Activated CD4-positive, alpha-beta T cell treated with anti-CD3 and anti-CD28 coated beads, Interleukin-2, amount 50 U/mL, for 48 hours (primary cell): ENCODE measurements around the gene NFIA.

Experiments
- DNase-seq, 2 experiments: peaks; one replicate each; pipeline ENCODE4 v3.0.0-alpha.2; 2020

Gene NFIA

DNA sequence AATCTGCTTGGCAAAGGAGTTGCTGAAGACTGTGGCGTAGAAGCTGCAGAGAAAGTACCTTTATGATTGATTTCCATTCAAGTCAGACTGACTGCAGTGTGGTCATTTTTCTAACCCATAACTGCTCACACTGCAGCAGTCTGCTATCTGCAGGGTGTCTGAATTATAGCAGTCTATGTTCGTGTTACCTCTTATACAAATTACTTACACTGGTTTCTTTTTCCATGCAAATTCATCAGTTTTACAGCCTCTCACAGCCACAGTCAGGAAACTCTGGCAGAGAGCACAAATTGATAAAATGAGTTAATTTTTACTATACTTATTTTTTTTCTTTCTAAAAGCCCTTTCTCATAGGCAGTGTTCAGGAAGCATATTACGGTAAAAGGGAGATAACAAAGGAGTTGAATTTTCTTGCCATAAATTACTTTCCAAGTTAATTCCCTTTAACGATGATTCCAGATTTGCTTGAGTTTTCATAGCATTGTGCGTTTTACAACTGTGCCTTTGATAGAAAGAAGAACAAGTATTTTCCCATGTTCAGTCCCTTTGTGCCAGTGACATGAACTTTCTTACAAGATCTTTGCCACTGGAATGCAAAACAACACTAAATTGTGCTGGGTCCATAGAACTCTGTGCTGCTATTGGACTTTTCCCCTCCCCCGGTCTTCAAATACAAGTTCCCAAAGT is 261.5 kb downstream of the NFIA start:
- DNase-seq: no peak

DNA sequence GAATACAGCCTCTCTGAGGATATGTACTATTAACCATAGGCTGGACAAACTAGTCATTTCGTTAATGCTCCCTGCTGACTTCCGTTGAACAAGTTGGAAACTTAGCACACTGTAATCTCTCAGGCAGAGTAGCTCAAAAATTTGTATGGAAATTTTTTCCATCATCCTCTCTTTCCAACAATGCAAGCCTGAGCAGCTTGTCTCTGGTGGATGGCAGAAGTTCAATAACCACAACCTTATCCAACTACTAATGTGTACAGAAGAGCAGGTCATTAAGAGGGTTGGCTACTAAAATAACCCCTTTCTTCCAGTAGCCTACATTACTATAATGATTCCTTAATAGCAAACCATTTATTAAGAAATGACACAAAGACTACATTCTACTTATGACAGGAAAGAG is 262.3 kb downstream of the NFIA start:
- DNase-seq: no peak

DNA sequence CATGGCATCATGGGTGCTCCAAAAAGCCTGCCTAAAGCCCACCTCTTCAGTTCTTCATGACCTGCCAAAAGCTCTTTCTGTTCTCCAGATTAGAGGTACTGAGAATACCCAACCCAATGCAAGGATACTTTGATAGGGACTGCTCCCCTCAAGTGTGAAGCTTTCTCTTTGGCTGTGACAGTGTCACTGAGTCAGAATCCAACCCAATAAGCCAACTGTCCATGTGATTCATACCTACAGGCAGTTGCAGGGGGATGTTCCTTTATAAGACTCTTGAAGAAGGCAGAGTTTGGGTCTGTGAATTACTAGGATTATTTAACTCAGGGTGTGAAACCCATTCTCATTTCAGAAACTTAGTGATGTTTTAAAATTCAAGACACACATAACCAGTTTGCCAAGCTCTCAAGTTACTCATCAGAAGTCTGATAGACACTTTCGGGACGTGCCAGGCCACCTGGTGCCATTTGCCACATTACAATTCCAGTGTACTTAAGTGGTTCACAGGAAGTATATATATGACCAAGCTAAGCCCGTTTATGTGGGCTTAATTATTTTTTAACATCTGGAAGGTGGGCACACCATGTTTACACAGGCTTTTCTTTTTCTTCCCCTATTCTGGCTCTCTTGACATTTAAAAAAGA is 265.8 kb downstream of the NFIA start:
- no peak for DNase-seq

DNA sequence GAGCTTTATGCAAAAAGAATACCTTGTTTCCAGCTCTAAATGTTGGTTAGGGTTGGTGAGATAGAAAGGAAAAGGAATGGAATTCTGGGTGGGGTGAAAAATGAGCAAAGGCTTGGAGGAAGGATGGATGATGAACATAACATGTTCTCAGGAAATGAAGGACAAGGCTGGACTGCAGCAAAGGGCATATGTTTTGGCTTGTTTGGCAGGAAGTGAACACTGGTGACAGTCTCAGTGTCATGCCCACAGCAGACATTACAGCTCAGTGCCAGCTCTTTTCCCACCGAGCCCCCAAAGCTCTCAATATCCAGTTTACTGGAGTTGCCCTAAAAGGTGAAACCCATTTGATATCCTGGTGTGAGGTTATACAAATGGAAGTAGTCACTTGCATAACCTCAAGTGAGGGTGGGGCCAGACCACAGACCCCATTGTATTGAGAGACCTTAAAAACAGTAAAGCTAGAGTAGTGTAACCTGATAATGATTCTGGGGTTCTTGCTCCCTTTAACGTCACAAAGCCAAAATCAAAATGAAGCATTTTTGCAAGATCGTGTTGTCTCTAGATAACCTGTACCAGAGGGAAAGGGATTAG is 270.6 kb downstream of the NFIA start:
- DNase-seq: no peak

DNA sequence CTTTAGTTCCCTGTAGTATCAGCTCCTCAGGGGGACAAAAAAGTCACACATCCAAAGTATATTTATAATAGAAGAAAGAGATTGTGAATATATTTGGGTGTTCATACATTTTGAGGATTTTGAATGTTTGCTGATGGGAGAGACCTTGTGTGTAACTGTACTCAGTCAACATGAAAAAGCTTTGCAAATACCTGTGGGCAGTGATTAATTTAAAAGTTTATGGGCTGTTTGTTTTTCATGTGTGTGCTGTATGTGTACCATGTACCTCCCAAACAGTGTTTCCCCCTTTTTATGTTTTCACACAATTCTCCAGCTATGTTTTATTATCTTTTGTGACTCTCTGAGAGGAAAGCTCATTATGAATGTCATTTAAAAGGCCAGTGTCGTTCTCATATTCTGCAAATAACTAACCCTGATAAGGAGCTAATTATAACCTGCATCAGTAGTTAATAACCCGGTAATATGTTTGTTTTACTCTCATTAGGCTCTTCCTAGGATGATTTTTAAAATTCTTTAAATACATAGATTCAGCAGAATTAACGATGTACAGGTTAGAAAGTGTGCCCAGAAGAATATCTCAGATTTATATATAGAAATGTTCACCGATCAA is 271.5 kb downstream of the NFIA start:
- DNase-seq: no peak

DNA sequence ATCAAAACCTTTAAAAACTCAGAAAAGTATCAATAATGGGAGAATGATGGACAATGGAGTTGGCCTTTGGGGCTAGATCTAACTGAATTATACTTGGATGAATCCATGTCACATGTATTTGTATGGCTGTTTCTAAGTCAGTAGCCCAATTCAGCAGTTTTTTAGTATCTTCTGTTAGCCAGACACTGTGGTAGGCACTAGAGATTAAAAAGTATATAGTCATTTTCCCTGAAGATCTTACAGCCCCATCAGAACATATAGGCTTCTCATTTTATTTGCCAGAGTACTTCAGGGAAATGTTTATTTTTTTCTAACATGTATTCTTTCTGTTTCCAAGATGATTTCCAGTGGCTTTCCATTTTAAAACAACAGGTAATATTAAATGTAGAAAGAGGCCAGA is 273.7 kb downstream of the NFIA start:
- DNase-seq: no peak

DNA sequence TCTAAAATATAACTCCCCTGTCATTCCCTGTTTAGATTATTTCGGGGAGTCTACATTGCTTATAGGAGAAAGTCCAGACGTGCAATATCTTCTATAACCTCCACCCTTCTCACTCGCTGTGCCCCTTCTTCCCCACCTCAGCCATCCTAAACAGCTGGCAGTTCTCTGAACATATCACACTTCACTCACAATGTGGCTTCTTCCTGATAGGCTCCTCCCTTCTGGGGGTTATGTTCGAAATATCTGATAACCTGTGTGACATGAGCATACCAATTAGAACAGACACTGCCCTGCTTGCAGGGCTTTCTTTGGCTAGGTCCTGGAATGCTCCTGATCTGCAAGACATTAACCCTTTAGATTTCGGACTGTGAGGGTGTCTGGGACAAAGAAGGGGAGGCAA is 274.6 kb downstream of the NFIA start:
- DNase-seq: no peak

DNA sequence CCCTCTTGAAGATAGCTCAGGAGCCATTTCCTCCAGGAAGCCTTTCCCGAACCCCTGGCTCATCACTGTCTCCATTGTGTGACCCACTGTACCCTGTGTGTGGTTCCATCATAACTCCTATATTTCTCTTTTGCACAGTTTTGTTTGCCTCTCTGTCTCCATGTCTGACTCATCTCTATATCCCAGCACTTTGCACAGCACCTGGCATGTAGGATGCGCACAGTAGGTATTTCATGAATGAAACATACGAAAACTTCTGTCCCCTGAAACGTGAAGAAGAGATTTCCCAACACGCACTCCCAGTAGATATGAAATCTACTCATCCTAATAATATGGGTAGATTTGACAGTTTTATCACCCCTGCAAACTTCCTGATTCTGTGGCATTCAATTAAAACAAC is 275.2 kb downstream of the NFIA start:
- DNase-seq: no peak

DNA sequence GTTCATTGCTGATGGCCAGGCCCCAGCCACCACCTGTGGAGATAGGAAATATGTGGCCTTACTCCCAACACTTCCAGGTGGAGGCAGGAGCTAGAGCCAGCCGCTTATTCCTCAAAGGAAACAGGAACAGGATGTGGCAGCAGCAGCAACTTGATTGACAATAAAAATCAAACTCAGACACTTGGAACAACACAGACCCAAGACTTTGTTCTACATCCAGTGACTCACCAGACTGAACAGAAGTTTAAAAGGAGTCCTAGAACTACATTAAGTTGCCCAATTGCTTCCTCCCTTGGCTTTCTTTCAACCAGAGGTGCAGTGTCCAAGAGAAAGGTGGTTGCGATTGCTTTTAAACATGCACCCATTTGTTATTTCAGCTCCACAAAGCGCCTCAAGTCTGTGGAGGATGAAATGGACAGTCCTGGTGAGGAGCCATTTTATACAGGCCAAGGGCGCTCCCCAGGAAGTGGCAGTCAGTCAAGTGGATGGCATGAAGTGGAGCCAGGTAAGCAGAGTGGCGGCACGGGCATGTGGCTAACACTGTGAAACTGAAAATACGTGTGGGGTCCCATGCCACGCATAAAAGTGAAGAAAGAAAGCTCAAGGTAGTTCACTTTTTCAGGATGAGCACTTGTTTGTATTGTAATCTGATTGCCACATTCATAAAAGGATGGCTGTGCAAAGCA is 276.6 kb downstream of the NFIA start:
- no peak for DNase-seq

DNA sequence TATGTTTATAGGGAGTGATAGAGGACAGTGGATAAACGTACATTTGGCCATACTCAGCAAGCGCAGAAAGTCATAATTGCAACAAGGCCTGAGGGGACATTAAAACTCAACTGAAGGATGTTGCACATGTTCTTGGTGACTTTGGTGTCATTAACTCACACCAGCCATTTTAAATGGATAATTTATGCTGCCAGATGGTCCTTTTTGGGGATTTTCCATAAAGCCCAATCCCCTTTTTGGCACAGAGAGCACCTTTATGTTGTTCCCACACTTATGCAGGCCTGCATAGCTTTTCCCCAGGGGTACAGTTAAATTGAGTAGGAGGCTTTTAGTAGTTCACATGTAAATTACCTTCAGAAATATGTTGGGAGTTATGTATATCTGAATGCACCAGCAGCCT is 279.6 kb downstream of the NFIA start:
- DNase-seq: no peak

DNA sequence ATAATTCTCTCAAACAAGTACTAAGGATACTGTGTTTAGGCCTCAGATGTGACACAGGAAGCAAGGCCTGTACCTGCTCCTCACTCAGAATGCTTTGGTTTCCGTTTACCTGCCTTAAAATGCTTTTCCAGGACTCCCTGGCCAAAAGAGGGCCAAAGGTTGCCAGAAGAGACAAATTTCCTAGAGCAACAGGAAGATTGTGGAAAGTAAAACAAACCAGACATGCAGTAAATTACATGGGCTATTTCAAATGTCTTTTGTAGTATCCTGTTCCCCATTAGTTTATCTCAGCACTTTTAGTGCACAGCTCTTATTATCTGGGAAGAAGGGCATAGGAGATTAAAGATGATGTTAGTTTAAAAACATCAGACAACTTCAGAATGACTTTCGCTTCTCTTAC is 280.0 kb downstream of the NFIA start:
- DNase-seq: no peak

DNA sequence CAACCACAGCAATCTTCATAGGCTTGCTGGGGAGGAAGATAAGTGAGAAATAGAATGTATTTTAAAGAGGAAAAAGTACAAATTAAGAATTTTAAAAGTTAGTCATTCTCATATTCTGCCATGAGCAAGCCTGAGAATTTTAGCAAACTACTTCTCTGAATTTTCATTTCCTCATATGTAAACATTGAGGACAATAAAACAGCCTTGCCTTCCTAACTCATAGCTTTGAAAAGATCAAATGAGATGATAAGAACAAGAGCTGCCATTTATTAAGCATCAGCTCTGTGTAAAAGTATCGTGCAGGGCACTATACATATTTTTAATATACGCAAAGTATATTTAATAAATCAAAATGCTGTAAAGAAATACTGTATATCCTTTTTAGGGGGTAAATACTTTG is 286.0 kb downstream of the NFIA start:
- no peak for DNase-seq

DNA sequence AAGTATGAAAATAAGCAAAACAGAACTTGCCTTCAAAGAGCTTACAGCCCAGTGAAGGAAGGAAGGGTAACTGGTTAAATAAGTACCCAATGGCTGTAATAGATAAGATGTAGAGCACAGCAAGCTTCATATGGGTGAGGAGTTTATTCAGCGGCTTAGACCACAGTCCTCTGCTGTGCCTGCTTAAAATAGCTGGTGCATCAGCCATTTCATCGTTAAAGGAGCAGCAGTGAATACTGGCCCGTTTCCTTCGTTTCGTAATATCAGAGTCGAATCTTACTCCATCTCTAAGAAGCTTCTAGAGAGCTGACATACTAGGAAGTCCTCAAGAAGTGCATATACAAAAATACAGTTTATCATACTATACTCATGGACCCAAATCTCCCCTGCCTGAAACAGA is 286.5 kb downstream of the NFIA start:
- DNase-seq: no peak

DNA sequence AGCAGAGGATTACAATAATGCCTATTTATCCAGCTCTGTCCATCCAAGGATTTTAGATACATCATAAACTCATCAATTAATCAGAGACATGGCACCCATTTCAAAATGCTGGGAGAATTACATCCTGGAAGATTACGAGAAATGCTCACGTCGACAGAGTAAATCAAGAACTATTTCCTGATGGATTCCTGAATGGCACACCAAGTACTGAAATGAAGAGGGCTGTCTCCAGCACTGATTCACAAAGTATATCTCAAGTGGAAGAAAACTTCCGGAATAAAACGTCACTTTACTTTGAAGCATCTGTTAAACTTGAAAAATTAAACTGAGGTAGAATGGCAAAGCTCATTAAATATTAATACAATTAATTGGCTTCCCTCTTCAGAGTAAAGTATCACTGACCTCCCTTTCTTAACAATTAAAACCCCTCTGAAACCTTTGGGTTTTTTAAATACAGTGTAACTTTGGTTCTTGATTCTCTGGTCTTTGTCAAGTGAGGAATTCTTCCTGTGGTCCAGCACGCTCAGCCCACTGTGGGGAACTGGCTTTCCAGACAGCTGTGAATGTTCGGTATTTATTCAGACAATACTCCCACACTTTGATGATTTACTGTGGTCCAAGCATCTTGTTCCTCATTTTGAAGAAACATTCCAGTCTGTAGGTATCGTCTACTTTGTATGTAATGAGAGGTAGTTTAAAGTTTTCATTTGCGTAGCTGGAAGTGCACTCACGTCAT is 288.0 kb downstream of the NFIA start:
- no peak for DNase-seq

DNA sequence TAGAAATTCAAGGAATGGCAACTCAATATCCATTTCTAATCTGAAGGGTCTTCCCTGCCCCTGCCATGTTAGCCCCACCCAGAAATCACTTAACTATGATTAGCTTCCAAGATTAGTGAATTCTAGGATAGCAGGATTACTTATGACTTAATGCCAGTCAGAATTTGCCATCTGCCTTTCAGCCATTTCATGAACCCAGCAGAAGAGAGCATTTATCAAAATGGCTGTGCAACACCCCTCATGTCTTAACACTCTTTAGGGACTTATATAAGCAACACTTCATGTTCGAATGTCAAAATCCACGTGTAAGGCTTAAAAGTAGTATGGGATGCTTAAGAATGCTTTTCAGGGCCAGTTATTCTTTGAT is 288.5 kb downstream of the NFIA start:
- DNase-seq: no peak

DNA sequence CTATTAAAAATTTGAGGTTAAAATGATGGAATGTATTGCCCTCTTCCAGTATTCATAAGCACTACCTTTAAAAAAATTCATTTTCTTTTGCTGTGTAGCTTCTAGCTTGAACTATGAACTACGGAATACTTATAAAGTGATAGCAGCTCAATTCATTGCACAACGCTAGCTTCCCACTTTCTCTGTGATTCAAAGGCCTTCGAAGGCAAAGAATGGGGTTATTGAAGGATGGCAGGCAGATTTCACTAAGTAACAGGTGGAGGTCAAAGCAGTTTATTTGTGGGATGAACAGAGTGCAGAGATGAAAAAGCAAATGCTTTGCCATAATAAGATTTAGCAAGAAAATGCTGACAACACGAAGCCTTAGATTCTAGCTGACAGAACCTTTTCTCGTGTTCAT is 290.6 kb downstream of the NFIA start:
- DNase-seq: no peak

DNA sequence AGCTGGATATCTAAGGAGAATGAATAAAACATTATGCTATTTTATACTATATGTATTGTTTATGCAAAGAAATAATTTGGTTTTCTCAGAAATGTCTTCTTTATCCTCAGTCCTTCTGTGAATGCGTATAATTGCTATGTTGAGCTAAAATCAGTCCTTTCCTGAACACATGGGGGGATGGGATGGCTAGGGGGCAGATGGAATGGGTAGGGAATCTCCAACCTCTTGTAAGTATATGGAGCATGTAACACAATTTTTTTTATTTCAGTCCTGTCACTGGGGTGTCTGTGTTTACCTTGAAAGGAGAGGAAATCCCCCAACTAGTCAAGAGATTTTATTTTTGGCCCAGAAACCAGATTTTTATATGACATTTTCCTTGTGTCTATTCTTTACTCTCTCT is 291.8 kb downstream of the NFIA start:
- no peak for DNase-seq

DNA sequence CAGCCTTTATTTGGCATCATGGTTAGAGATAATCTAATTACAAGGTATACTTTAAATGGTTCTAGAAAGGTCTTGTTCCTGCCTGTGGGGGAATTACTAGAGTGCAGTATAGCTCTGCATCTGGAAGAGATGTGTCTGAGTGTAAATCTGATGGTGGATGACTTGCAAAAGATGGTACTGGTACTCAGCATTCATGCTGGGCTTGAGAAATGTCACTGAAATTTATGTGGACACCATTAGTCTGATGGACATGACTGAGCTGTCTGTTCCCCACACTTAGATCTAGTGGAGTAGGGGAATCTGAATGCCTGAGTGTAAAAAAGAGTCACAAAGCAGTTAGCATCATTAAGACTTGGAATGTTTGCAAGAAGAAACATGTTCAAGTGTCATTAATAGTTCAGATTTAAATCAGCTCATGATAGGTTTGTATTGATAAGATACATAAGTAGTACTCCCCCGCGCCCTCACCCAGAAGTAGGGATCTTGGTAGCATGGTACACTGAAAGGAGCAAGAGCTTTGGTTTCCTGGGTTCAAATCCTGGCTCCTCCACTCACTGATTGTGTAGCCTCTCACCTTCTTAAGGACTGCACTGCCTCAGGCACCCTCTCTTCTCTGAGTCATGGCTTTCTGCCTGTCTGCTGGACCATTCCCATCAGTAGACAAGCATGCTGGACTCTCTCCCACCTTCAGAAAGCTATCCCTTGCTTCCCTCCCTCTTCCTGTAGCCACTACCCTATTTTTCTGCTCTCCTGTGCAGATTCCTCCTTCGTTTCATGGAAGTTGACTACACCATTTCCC is 292.9 kb downstream of the NFIA start:
- no peak for DNase-seq

DNA sequence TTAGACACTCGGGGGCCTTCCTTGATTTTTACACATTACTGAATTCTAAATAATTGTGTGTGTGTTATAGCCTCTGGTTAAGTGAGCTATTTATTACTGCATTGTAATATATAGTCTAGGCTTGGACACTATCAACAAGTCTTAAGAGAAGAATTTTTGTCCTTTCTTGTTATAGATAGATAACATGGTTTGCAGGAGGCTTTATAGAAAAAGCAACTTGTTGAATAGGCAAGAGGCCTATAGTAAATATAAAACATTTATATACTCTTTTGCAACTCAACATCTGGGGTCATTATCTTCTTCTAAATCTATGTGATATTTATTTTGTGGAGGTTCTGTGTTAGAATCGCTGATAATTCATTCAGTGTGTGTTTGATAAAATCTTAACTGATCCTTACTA is 293.8 kb downstream of the NFIA start:
- no peak for DNase-seq

DNA sequence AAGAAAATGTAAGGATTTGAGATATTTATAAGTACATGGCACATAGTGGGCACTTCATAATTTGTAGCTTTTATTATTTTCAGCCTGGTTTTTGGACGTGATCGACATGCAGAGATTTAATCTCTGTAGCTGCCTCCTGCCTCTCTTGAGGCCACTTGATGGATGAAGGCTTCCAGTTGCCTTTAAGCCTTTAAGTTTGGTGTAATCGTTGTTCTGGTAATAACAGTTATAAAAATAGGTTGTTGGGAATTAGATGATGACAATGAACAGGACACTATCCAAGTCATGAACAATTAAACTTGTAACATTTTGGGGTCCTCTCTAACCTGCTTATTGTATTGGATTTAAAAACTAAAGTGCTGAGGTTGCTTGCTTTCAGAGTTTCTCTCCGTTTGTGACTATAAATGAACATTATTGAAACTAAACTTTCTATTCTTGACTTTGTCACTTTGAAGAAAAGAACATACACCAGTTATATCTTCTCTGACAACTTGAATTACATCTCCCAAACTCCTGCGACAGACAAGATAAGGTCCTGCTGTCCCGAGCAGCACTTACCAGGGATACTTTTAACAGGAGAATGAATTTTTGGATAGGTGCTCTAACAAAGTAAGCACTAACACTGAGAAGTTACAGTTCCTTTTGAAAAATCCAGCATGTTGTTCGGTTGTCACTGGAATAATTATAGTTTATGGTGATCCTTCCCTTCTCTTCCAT is 295.0 kb downstream of the NFIA start:
- DNase-seq: no peak

DNA sequence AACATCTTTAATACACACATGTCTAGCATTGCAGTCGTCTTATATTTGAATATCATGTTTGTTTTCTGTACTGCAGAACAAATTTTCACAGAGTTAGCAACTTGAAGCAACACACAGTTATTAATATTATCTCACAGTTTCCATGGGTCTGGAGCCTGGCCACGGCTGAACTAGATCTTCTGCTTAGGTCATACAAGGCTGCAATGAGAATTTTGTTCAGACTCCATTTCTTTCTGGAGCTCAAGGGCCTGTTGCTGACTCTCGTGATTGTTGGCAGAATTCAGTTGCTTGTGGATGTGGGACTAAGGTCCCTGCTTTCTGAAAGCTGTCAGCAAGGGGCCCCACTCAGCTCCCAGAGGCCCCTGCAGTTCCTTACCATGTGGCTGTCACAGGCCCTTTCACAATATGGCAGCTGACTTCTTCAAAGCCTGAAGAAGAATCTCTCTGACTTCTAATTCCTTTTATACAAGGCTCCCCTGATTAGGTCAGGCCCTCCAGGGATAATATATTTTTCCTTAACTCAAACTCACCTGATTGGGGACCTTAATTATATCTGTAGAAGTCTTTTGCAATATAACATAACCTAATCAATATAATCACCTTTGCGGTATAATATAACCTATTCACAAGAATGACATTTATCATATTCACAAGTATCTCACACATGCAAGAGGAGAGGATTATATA is 296.3 kb downstream of the NFIA start:
- no peak for DNase-seq
